CD4-positive, CD25-positive, alpha-beta regulatory T cell (primary cell): ENCODE data around the gene ZDHHC11B. TPM values are rescaled to one million over a fixed set of nuclear protein-coding genes. Genes with fewer than 3 reads are reported as not detected.

Source experiments
- ATAC-seq, 2 donors: fragments of 150-1000 bp; cut with Tn5 transposase; one replicate each; pipeline ENCODE4 v1.10.0; 2021; ENCODE audit warnings: low read depth in 2 of 2, moderate number of reproducible peaks in 2 of 2, moderate library complexity in 1 of 2
- DNase-seq, 3 donors: peaks; one replicate each; pipeline versions ENCODE4 v3.0.0 to v3.0.0-alpha.2; 2012 to 2022; ENCODE audit warnings: mixed read lengths in 1 of 3
- H3K27ac ChIP-seq: one replicate; pipeline ENCODE4 v1.7.0; 2013; ENCODE audit warnings: mild to moderate bottlenecking, low read length; ENCODE audit not compliant: insufficient read depth, poor library complexity, severe bottlenecking
- H3K27me3 ChIP-seq: one replicate; pipeline ENCODE4 v1.7.0; 2013; ENCODE audit warnings: low read length; ENCODE audit not compliant: control insufficient read depth, insufficient read depth
- H3K36me3 ChIP-seq: one replicate; pipeline ENCODE4 v1.7.0; 2013; ENCODE audit warnings: mild to moderate bottlenecking, low read length, moderate library complexity; ENCODE audit not compliant: control insufficient read depth, insufficient read depth
- H3K4me1 ChIP-seq: 2 replicates; pipeline ENCODE4 v1.7.0; 2013; ENCODE audit warnings: mild to moderate bottlenecking, low read length; ENCODE audit not compliant: insufficient read depth, control insufficient read depth, poor library complexity, severe bottlenecking
- H3K4me3 ChIP-seq: one replicate; pipeline ENCODE4 v1.7.0; 2013; ENCODE audit warnings: low read depth, mild to moderate bottlenecking, low read length, moderate library complexity
- H3K9me3 ChIP-seq, 2 experiments: 1 replicate in 1 of 2; 2 replicates in 1 of 2; pipeline ENCODE4 v1.7.0; 2013; ENCODE audit warnings: low read length in 2 of 2, mild to moderate bottlenecking in 1 of 2, moderate library complexity in 1 of 2; ENCODE audit not compliant: control insufficient read depth in 2 of 2
- H3K27ac Mint-ChIP-seq, 3 donors: one replicate each; pipeline ENCODE4 v1.8.0; 2020 to 2022; ENCODE audit warnings: mild to moderate bottlenecking in 3 of 3, mixed read lengths in 3 of 3, moderate library complexity in 2 of 3
- H3K27me3 Mint-ChIP-seq: one replicate; pipeline ENCODE4 v1.8.0; 2022; ENCODE audit warnings: mild to moderate bottlenecking, mixed read lengths
- H3K36me3 Mint-ChIP-seq: one replicate; pipeline ENCODE4 v1.8.0; 2020; ENCODE audit warnings: mixed read lengths
- H3K4me1 Mint-ChIP-seq, 4 donors: one replicate each; pipeline ENCODE4 v1.8.0; 2020 to 2022; ENCODE audit warnings: mixed read lengths in 4 of 4, mild to moderate bottlenecking in 1 of 4
- H3K4me3 Mint-ChIP-seq, 4 donors: one replicate each; pipeline ENCODE4 v1.8.0; 2020 to 2022; ENCODE audit warnings: mild to moderate bottlenecking in 4 of 4, mixed read lengths in 4 of 4, moderate library complexity in 3 of 4
- H3K9me3 Mint-ChIP-seq, 7 donors: one replicate each; pipeline ENCODE4 v1.8.0; 2020 to 2022; ENCODE audit warnings: mixed read lengths in 7 of 7, mild to moderate bottlenecking in 3 of 7, moderate library complexity in 2 of 7
- polyA plus RNA-seq, 4 donors: library from polyadenylated mRNA; unstranded; fragments of 300-500 nt; fragmentation: Illumina TruSeq; gene quantifications; one replicate each; pipeline ENCODE4 v1.2.3, GENCODE V29; 2021
- total RNA-seq: library from RNA; stranded (reverse); gene quantifications from one replicate; pipeline ENCODE4 v1.2.3, GENCODE V29; 2022

The ZDHHC11B gene
- total and polyA plus RNA-seq, 5 donors from 2014 or later = 17.7 TPM; not detected in 4

- Histone ChIP-seq H3K4me3 (no peak overlapping the region), H3K4me1 (peaks cover 31% of the 10 kb centered on the region), H3K9me3 (no peaks in the 10 kb centered on the region), H3K27me3 (no peaks in the 10 kb centered on the region), H3K36me3 (no peaks in the 10 kb centered on the region), H3K27ac (no peak overlapping the region)
- Mint-ChIP-seq H3K4me3 (no peak overlapping the region), H3K4me1 (peaks cover 0 to 16% (median 8%) of the 10 kb centered on the region in 4 donors), H3K27ac (no peak overlapping the region), H3K36me3 (no peaks in the 10 kb centered on the region), H3K9me3 (no peaks in the 10 kb centered on the region), H3K27me3 (peaks cover 6% of the 10 kb centered on the region)
- ATAC-seq (no peak), DNase-seq (no peak)
Observed at GRCh38 chr5:675871-676698, 108.4 kb downstream of the ZDHHC11B start.

- no peak for ATAC-seq
- Mint-ChIP-seq H3K9me3 (no peaks in the 10 kb centered on the region), H3K4me3 (no peak overlapping the region), H3K27ac (no peak overlapping the region), H3K27me3 (peaks cover 6% of the 10 kb centered on the region), H3K36me3 (no peaks in the 10 kb centered on the region), H3K4me1 (peaks cover 0 to 16% (median 8%) of the 10 kb centered on the region in 4 donors)
- H3K9me3 ChIP-seq = no peaks in the 10 kb centered on the region
- H3K36me3 ChIP-seq = no peaks in the 10 kb centered on the region
- H3K27ac ChIP-seq = no peak overlapping the region
- no peak overlapping the region for H3K4me3 ChIP-seq
- H3K27me3 ChIP-seq = no peaks in the 10 kb centered on the region
- DNase-seq = no peak
- peaks cover 31% of the 10 kb centered on the region for H3K4me1 ChIP-seq
Observed at GRCh38 chr5:675111-675870, 109.2 kb downstream of the ZDHHC11B start.

- no peak overlapping the region for H3K27ac ChIP-seq
- H3K9me3 Mint-ChIP-seq = no peaks in the 10 kb centered on the region
- DNase-seq (no peak), ATAC-seq (no peak)
- H3K4me1 ChIP-seq = peaks cover 31% of the 10 kb centered on the region
- peaks cover 0 to 16% (median 8%) of the 10 kb centered on the region in 4 donors for H3K4me1 Mint-ChIP-seq
- H3K27me3 ChIP-seq = no peaks in the 10 kb centered on the region
- no peaks in the 10 kb centered on the region for H3K36me3 Mint-ChIP-seq
- no peak overlapping the region for H3K4me3 Mint-ChIP-seq
- no peak overlapping the region for H3K4me3 ChIP-seq
- H3K36me3 ChIP-seq = no peaks in the 10 kb centered on the region
- peaks cover 6% of the 10 kb centered on the region for H3K27me3 Mint-ChIP-seq
- H3K27ac Mint-ChIP-seq = no peak overlapping the region
- no peaks in the 10 kb centered on the region for H3K9me3 ChIP-seq
Observed at GRCh38 chr5:674630-675011, 109.9 kb downstream of the ZDHHC11B start.

- H3K27ac Mint-ChIP-seq = peak overlapping the region in 1 of 3 donors; percentile 73
- no peak for DNase-seq
- H3K9me3 Mint-ChIP-seq = no peaks in the 10 kb centered on the region
Observed at GRCh38 chr5:673831-674629, 110.5 kb downstream of the ZDHHC11B start.

GRCh38 chr5:673161-673830 is 111.2 kb downstream of the ZDHHC11B start:
- no peak for ATAC-seq
- Mint-ChIP-seq H3K4me1 (peaks cover 0 to 16% (median 8%) of the 10 kb centered on the region in 4 donors), H3K27ac (peak overlapping the region; percentile 35 to 96 (median 94)), H3K27me3 (peaks cover 6% of the 10 kb centered on the region), H3K36me3 (no peaks in the 10 kb centered on the region), H3K9me3 (no peaks in the 10 kb centered on the region), H3K4me3 (peak overlapping the region; percentile 50 to 92 (median 78))
- Histone ChIP-seq H3K4me1 (peaks cover 31% of the 10 kb centered on the region), H3K36me3 (no peaks in the 10 kb centered on the region), H3K27ac (peak overlapping the region; percentile 78), H3K27me3 (no peaks in the 10 kb centered on the region), H3K9me3 (no peaks in the 10 kb centered on the region), H3K4me3 (no peak overlapping the region)
- DNase-seq = no peak

More at GRCh38 chr5:673831-674629, 110.5 kb downstream of the ZDHHC11B start:
- Mint-ChIP-seq H3K27me3 (peaks cover 6% of the 10 kb centered on the region), H3K4me1 (peaks cover 0 to 16% (median 8%) of the 10 kb centered on the region in 4 donors), H3K36me3 (no peaks in the 10 kb centered on the region), H3K4me3 (no peak overlapping the region)
- no peaks in the 10 kb centered on the region for H3K36me3 ChIP-seq
- no peak overlapping the region for H3K27ac ChIP-seq
- no peak for ATAC-seq
- no peaks in the 10 kb centered on the region for H3K9me3 ChIP-seq
- H3K4me3 ChIP-seq = no peak overlapping the region
- H3K4me1 ChIP-seq = peaks cover 31% of the 10 kb centered on the region
- H3K27me3 ChIP-seq = no peaks in the 10 kb centered on the region

- peaks cover 1% of the 10 kb centered on the region for H3K36me3 Mint-ChIP-seq
- peak overlapping the region; percentile 78 for H3K27ac ChIP-seq
Observed at GRCh38 chr5:672329-673160, 112.0 kb downstream of the ZDHHC11B start.

More at GRCh38 chr5:672329-673160, 112.0 kb downstream of the ZDHHC11B start:
- no peaks in the 10 kb centered on the region for H3K27me3 ChIP-seq
- DNase-seq (peak; percentile 50 to 83 (median 83)), ATAC-seq (peak; percentile 46 to 63)
- Mint-ChIP-seq H3K4me1 (peaks cover 0 to 16% (median 8%) of the 10 kb centered on the region in 4 donors), H3K9me3 (no peaks in the 10 kb centered on the region), H3K4me3 (peak overlapping the region; percentile 50 to 92 (median 78)), H3K27ac (peak overlapping the region; percentile 35 to 96 (median 94)), H3K27me3 (peaks cover 6% of the 10 kb centered on the region)
- H3K4me1 ChIP-seq = peaks cover 31% of the 10 kb centered on the region
- H3K36me3 ChIP-seq = no peaks in the 10 kb centered on the region
- H3K9me3 ChIP-seq = no peaks in the 10 kb centered on the region
- H3K4me3 ChIP-seq = no peak overlapping the region
